ENCODE data around the gene MAP4K2. TPM values are rescaled to one million over a fixed set of nuclear protein-coding genes. Genes with fewer than 3 reads are reported as not detected.

Gene MAP4K2
- total RNA-seq (10 to 100 TPM in 2 of 10 donors, 1 to 10 TPM in 8; 4.6 to 11.3 (median 8.1) TPM), polyA plus RNA-seq (10 to 100 TPM in 1 of 2 donors, 1 to 10 TPM in 1; 7.8 to 19.9 TPM)
- long read RNA-seq, donor 1, full-length matches to known transcripts = 6 of 11 reads
- long read RNA-seq, donor 1, partial matches to known transcripts = 2 of 11 reads
- long read RNA-seq, donor 1, other reads (novel, unspliced or antisense) = 3 of 11 reads
- long read RNA-seq, donor 2, full-length matches to known transcripts = 2 of 10 reads
- long read RNA-seq, donor 2, partial matches to known transcripts = 3 of 10 reads
- long read RNA-seq, donor 2, other reads (novel, unspliced or antisense) = 5 of 10 reads
- long read RNA-seq, donor 3, full-length matches to known transcripts = 6 of 21 reads
- long read RNA-seq, donor 3, partial matches to known transcripts = 5 of 21 reads
- long read RNA-seq, donor 3, other reads (novel, unspliced or antisense) = 10 of 21 reads

DNA sequence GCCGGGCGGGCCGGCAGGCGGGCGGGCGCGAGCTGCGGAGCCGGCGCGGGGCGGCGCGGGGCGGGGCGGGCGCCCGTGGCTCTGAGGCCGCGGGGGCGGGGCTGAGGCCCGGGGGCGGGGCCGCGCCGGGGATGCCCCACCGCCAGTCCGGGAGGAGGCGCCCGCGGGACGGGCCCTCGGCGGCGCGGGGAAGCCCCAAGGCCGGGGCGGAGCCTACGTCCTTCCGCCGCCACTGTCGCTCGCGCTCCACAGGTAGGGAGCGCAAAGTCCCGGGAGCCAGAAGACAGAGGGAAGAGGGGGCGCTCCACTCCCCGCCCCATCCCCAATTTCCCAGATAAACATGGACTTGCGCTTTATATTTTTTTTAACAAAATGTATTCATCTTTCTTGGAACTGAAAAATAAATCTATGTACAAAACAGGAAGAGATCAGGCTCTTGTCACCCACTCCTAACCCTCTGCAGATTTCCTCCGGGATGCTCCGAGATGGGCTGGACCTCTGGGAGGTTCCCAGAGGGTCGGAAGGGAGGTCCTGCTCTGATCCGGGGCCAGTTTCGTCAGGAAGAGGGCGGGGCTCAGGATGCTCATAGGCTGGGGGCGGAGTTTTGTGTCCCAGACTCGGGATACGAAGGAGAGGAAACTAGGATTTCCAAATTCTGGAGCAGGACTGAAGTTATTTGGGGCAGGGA is at the start of gene MAP4K2:
TSS of gene MAP4K2 (minus strand) at position 57 of the 688 bp plus-strand sequence. CDS start 65 bp downstream, outside the sequence.
- DNase-seq = peak; percentile 90 to 93

DNA sequence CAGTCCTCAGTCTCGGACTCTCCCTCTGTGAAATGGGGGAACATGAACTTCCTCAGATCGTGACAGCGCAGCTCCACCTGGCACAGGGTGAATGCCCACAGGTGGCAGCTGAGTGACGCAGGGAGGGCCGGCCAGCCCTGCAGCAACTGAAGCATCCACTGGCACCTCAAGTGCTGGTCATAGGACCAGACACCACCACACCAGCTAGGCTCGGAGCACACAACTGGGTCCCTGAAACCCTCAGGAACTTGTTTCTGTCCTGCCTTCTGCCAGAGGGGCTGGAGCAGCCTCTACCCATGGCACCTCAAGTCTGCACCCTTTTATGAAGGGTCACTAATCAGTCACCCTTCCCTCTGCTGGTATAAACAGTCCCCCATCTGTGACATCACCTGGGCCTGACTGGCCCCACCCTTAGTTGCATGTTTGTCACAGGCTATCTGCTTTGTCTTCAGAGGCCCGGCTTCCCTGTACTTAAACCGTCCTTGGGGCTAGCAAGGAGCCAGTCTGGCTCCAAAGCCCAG is 48.9 kb upstream of the MAP4K2 start:
- TF ChIP-seq, protein P1, sequence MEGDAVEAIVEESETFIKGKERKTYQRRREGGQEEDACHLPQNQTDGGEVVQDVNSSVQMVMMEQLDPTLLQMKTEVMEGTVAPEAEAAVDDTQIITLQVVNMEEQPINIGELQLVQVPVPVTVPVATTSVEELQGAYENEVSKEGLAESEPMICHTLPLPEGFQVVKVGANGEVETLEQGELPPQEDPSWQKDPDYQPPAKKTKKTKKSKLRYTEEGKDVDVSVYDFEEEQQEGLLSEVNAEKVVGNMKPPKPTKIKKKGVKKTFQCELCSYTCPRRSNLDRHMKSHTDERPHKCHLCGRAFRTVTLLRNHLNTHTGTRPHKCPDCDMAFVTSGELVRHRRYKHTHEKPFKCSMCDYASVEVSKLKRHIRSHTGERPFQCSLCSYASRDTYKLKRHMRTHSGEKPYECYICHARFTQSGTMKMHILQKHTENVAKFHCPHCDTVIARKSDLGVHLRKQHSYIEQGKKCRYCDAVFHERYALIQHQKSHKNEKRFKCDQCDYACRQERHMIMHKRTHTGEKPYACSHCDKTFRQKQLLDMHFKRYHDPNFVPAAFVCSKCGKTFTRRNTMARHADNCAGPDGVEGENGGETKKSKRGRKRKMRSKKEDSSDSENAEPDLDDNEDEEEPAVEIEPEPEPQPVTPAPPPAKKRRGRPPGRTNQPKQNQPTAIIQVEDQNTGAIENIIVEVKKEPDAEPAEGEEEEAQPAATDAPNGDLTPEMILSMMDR (IDR thresholded peaks at IDR 0.05) = no peak
- WGBS, 2 donors = 82 to 84% methylated on average over 8 of the region's 8 CpGs
- peak overlapping the region in 9 of 10 donors; percentile 62 to 96 (median 90) for H3K27ac ChIP-seq
- H3K4me3 ChIP-seq = no peak overlapping the region
- peaks cover 57 to 100% (median 98%) of the 10 kb centered on the region in 9 donors for H3K4me1 ChIP-seq
- no peak for ATAC-seq
- no peaks in the 10 kb centered on the region for H3K27me3 ChIP-seq
- intact Hi-C loops (cut with DNase I) = no loop called here
- DNase-seq = no peak
- H3K36me3 ChIP-seq = peaks cover 0 to 50% (median 9%) of the 10 kb centered on the region in 9 donors
- H3K9me3 ChIP-seq = no peaks in the 10 kb centered on the region

More for the DNA sequence above, at the start of gene MAP4K2:
- H3K27ac ChIP-seq = peak within 1 kb of the TSS; percentile 65 to 97 (median 92)
- H3K36me3 ChIP-seq = peaks cover 0 to 60% (median 12%) of the 10 kb centered on the region in 9 donors
- WGBS, 2 donors = 0 to 1% methylated on average over 32 to 58 of the region's 58 CpGs
- peak within 1 kb of the TSS; percentile 56 to 92 (median 68) for H3K4me3 ChIP-seq
- ATAC-seq = peak; percentile 77 to 94 (median 90)
- TF ChIP-seq, protein P1 (IDR thresholded peaks at IDR 0.05) = peak in 6 of 9 donors; percentile 10 to 56 (median 32)
- no peaks in the 10 kb centered on the region for H3K9me3 ChIP-seq
- no peaks in the 10 kb centered on the region for H3K27me3 ChIP-seq
- intact Hi-C loops (cut with DNase I) = loop anchor here in 1 of 10 donors (2.0 kb wide), 1 partner anchor 25 kb away; the partner anchor contains the start of gene SF1
- H3K4me1 ChIP-seq = peaks cover 14 to 46% (median 26%) of the 10 kb centered on the region in 9 donors

- Histone ChIP-seq H3K27me3 (no peaks in the 10 kb centered on the region), H3K9me3 (no peaks in the 10 kb centered on the region), H3K27ac (peak overlapping the region; percentile 29 to 96 (median 87)), H3K4me1 (peaks cover 49 to 93% (median 90%) of the 10 kb centered on the region in 9 donors), H3K4me3 (no peak overlapping the region), H3K36me3 (peaks cover 0 to 42% (median 9%) of the 10 kb centered on the region in 9 donors)
- TF ChIP-seq, protein P1 (IDR thresholded peaks at IDR 0.05) = no peak
- 50 to 61% methylated on average over 13 of the region's 13 CpGs for WGBS, 2 donors
- DNase-seq = no peak
- intact Hi-C loops (cut with DNase I) = no loop called here
- no peak for ATAC-seq
These were observed 48.1 kb upstream of the MAP4K2 start for GRCh38 chr11:64850979-64851567.

Measured in heart right ventricle (tissue), 16 donors.